T-cell (primary cell): Measurements from ENCODE around the gene SNAP25. TPM values are rescaled to one million over a fixed set of nuclear protein-coding genes. Genes with fewer than 3 reads are reported as not detected.

ENCODE experiments used
- ATAC-seq, 4 experiments: fragments of 200-7000 bp in 3 of 4; fragments of 150-1000 bp in 1 of 4; cut with Tn5 transposase; replicated peaks in 1 of 4; 1 replicate in 3 of 4; 2 replicates in 1 of 4; pipeline ENCODE4 v1.10.0; 2021; ENCODE audit warnings: moderate library complexity in 3 of 4, mild to moderate bottlenecking in 2 of 4, moderate number of reproducible peaks in 1 of 4
- CTCF ChIA-PET, 2 donors: fragments of 300-600 bp; sonication (Branson Sonifier 250); formaldehyde crosslinking; loops; one replicate each; lab custom pipeline; 2022; ENCODE audit warnings: antibody characterized with exemption in 2 of 2; lab: Charles Lee
- POLR2A ChIA-PET, 2 donors: fragments of 300-600 bp; sonication (Branson Sonifier 250); formaldehyde crosslinking; loops; one replicate each; lab custom pipeline; 2022; ENCODE audit warnings: antibody characterized with exemption in 2 of 2; lab: Charles Lee
- DNase-seq, 35 experiments: peaks; one replicate each; pipeline versions ENCODE4 v3.0.0 to v3.0.0-alpha.2; 2013 to 2023
- H3K27ac ChIP-seq: one replicate; pipeline ENCODE4 v1.5.1; 2013; ENCODE audit warnings: low read length
- H3K27me3 ChIP-seq, 2 experiments: replicated peaks in 1 of 2; 1 replicate in 1 of 2; 2 replicates in 1 of 2; pipeline versions ENCODE4 v1.6.1 to v1.7.0; 2013; ENCODE audit warnings: low read length in 1 of 2, mixed read lengths in 1 of 2; ENCODE audit not compliant: control insufficient read depth in 2 of 2, insufficient read depth in 2 of 2; ENCODE audit errors: extremely low read depth in 1 of 2
- H3K36me3 ChIP-seq, 2 donors: 1 replicate in 1 of 2; 2 replicates in 1 of 2; pipeline versions ENCODE4 v1.6.1 to v1.7.0; 2013; ENCODE audit warnings: low read length in 1 of 2; ENCODE audit not compliant: control insufficient read depth in 2 of 2, insufficient read depth in 1 of 2; ENCODE audit errors: extremely low read depth in 1 of 2
- H3K4me1 ChIP-seq, 2 experiments: 1 replicate in 1 of 2; 2 replicates in 1 of 2; pipeline versions ENCODE4 v1.6.1 to v1.7.0; 2013; ENCODE audit warnings: low read length in 2 of 2, mixed read lengths in 1 of 2; ENCODE audit not compliant: insufficient read depth in 2 of 2, control insufficient read depth in 1 of 2; ENCODE audit errors: extremely low read depth in 1 of 2
- H3K4me3 ChIP-seq, 2 donors: 1 replicate in 1 of 2; 2 replicates in 1 of 2; pipeline versions ENCODE4 v1.5.1 to v1.7.0; 2013; ENCODE audit warnings: mild to moderate bottlenecking in 2 of 2, low read length in 1 of 2, moderate library complexity in 1 of 2; ENCODE audit not compliant: control insufficient read depth in 1 of 2; ENCODE audit errors: extremely low read depth in 1 of 2
- H3K9me3 ChIP-seq: 2 replicates; pipeline ENCODE4 v1.7.0; 2013
- H3K27ac Mint-ChIP-seq, 2 donors: one replicate each; pipeline ENCODE4 v1.8.0; 2020 to 2021; ENCODE audit warnings: mild to moderate bottlenecking in 2 of 2, mixed read lengths in 2 of 2
- H3K27me3 Mint-ChIP-seq, 2 donors: one replicate each; pipeline ENCODE4 v1.8.0; 2021 to 2022; ENCODE audit warnings: mixed read lengths in 2 of 2
- H3K36me3 Mint-ChIP-seq: one replicate; pipeline ENCODE4 v1.8.0; 2021; ENCODE audit warnings: mixed read lengths
- H3K4me1 Mint-ChIP-seq, 3 donors: one replicate each; pipeline ENCODE4 v1.8.0; 2020 to 2022; ENCODE audit warnings: mixed read lengths in 3 of 3, mild to moderate bottlenecking in 1 of 3
- H3K4me3 Mint-ChIP-seq, 3 donors: one replicate each; pipeline ENCODE4 v1.8.0; 2020 to 2022; ENCODE audit warnings: mild to moderate bottlenecking in 3 of 3, mixed read lengths in 3 of 3, moderate library complexity in 3 of 3
- H3K9me3 Mint-ChIP-seq, 3 donors: one replicate each; pipeline ENCODE4 v1.8.0; 2020 to 2022; ENCODE audit warnings: mixed read lengths in 3 of 3
- WGBS: methylation state at CpG from one replicate; pipeline ENCODE4 v1.1.5; 2013; ENCODE audit warnings: missing lambda C conversion rate; ENCODE audit not compliant: insufficient coverage; 5-methylcytosine and 5-hydroxymethylcytosine counted together
- total RNA-seq, 35 experiments: library from RNA in 6 of 35; stranded (reverse) in 6 of 35; fragments of 120-200 nt in 1 of 35; gene quantifications; one replicate each; pipeline versions ENCODE4 v1.2.1 to v1.2.4 and lab custom pipeline; 2013 to 2026

The SNAP25 gene
- total RNA-seq, 5 donors from 2014 or later (not counting 1 experiment from before 2014, with no cell fraction given), result 0.18 TPM; not detected in 4

DNA sequence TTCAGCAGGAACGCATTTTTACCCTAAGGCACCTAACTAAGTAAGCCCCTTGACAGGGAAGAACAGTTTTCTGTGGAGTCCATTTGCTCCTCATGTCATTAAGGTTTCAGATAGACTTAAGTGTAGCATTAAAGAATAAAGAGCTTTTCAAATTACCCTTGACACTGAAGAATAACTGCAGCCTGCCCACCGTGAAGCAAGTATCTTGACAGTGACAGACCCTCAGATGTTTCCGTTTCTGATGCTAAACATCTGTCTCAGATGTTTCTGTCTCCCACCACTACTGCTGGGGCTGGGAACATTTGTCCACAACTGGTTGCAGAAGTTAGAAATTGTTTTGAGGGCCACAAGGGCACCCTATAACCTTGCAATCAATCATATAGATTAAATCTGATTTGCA, 50.0 kb downstream of the SNAP25 start:
- H3K4me1 Mint-ChIP-seq, result no peaks in the 10 kb centered on the region
- POLR2A ChIA-PET, result no interaction called here
- no peak overlapping the region for H3K4me3 Mint-ChIP-seq
- WGBS, result 100% methylated on average over 1 of the region's 3 CpGs
- no peaks in the 10 kb centered on the region for H3K9me3 ChIP-seq
- H3K36me3 Mint-ChIP-seq, result no peaks in the 10 kb centered on the region
- ATAC-seq (no peak), DNase-seq (no peak)
- no peak overlapping the region for H3K27ac ChIP-seq
- no peaks in the 10 kb centered on the region for H3K4me1 ChIP-seq
- no peaks in the 10 kb centered on the region for H3K36me3 ChIP-seq
- no peak overlapping the region for H3K4me3 ChIP-seq
- H3K27ac Mint-ChIP-seq, result no peak overlapping the region
- CTCF ChIA-PET, result no interaction called here
- H3K9me3 Mint-ChIP-seq, result no peaks in the 10 kb centered on the region
- H3K27me3 Mint-ChIP-seq, result peaks cover 5 to 7% of the 10 kb centered on the region in 2 donors
- H3K27me3 ChIP-seq, result peaks cover 0 to 3% of the 10 kb centered on the region in 2 experiments

DNA sequence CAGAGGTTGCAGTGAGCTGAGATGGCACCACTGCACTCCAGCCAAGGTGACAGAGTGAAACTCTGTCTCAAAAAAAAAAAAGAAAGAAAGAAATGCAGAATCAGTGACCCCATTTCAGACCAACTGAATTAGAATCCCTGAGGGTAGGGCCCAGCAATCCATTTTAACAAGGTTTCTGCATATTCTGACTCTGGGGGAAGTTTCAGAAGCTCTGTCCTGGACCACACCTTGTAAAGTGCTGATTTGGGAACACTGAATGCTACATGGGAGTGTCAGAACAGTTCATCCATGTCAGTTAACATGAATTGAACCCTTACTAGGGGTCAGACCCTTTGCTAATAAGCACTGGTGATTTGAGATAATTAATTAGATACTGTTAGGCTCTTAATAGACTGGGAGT, 52.0 kb downstream of the SNAP25 start:
- POLR2A ChIA-PET, result interaction anchor here in 1 of 2 donors (0.6 kb wide), 1 partner anchor 34 kb away, joined by 4 read pairs; no protein-coding TSS in a partner anchor
- CTCF ChIA-PET, result no interaction called here
- no peak overlapping the region for H3K4me3 ChIP-seq
- ATAC-seq, result no peak
- Mint-ChIP-seq H3K27me3 (peaks cover 0 to 7% of the 10 kb centered on the region in 2 donors), H3K36me3 (no peaks in the 10 kb centered on the region), H3K9me3 (no peaks in the 10 kb centered on the region), H3K4me3 (no peak overlapping the region), H3K4me1 (no peaks in the 10 kb centered on the region), H3K27ac (no peak overlapping the region)
- H3K27me3 ChIP-seq, result peaks cover 0 to 3% of the 10 kb centered on the region in 2 experiments
- no peak for DNase-seq
- H3K9me3 ChIP-seq, result no peaks in the 10 kb centered on the region
- H3K27ac ChIP-seq, result no peak overlapping the region
- H3K4me1 ChIP-seq, result no peaks in the 10 kb centered on the region
- H3K36me3 ChIP-seq, result no peaks in the 10 kb centered on the region

DNA sequence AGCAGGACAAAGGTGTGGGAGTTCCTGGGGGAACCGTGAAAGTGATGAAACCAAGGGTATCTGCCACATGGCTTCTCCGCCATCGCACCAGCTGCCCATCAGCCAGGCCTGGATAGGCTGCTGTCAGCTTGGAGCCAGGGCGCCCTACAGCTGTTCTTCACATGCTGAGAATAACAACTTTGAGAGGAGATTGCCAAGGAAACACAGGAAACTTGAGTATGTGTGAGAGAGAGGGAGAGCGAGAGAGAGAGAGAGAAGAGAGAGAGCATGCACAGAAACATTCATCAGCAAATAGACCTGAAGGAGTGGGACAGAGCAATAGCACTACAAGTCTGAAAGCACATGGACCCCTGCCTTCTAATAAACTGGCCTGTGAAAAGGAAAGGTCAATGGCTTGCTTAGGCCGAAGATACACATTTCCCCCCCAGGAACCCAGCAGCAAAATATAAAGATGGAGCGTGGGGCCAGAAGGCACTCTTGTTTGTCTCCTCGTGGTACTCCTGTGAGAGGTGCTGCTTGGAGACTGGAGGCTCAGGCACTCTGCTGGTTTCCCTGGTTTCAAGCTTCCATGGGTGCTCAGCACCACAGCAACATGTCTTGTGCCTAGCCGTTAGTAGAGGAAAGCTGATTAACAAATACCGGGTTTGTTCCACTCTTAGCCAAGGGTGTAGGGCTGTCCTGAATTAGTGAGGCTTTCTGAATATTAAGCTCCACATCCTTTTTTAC, 53.0 kb downstream of the SNAP25 start:
- no peaks in the 10 kb centered on the region for H3K4me1 Mint-ChIP-seq
- Histone ChIP-seq H3K4me1 (no peaks in the 10 kb centered on the region), H3K9me3 (no peaks in the 10 kb centered on the region), H3K27me3 (peaks cover 0 to 3% of the 10 kb centered on the region in 2 experiments), H3K36me3 (no peaks in the 10 kb centered on the region), H3K4me3 (no peak overlapping the region), H3K27ac (no peak overlapping the region)
- DNase-seq, result no peak
- no peak overlapping the region for H3K27ac Mint-ChIP-seq
- peaks cover 0 to 7% of the 10 kb centered on the region in 2 donors for H3K27me3 Mint-ChIP-seq
- ChIA-PET CTCF (no interaction called here), POLR2A (no interaction called here)
- H3K36me3 Mint-ChIP-seq, result no peaks in the 10 kb centered on the region
- WGBS, result 81% methylated on average over 7 of the region's 10 CpGs
- H3K9me3 Mint-ChIP-seq, result no peaks in the 10 kb centered on the region
- ATAC-seq, result no peak
- no peak overlapping the region for H3K4me3 Mint-ChIP-seq

DNA sequence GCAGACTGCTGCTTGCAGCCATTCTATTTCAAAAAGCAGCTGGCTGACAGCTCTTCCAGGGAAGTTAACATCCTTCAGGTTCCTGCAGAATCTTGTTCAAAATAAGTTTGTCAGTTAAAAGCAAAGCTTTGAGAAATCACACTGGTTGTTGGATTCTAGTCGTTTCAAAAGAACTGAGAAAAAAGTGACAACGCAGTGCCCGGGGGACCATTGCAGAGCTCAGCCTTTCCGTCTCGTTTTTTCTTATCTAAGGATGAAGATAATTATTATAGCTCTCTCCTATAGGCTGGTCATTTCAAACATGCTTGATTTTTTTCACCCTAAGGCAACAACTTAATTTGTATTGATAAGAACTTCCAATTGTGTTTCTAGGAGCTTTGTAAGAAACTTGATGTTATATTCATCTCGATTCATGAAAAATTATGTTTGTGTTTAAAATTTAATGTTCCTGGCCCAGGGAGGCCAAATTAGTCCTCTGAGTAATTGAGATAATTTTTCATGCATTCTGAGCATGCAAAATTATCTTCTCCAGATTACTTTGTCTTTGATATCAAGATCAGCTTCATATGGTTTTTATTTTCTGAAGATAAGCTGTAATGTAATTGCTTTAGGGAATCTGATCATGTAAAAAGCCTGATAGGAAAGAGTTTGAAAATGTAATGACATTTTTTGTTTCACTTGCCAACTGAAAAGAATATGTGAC, 58.4 kb downstream of the SNAP25 start:
- no peaks in the 10 kb centered on the region for H3K4me1 ChIP-seq
- WGBS, result no CpG with 5 or more reads among the region's 6 CpGs
- Mint-ChIP-seq H3K27ac (no peak overlapping the region), H3K4me3 (no peak overlapping the region), H3K27me3 (peaks cover 3 to 15% of the 10 kb centered on the region in 2 donors), H3K4me1 (no peaks in the 10 kb centered on the region), H3K36me3 (no peaks in the 10 kb centered on the region), H3K9me3 (no peaks in the 10 kb centered on the region)
- ATAC-seq, result no peak
- ChIA-PET CTCF (no interaction called here), POLR2A (no interaction called here)
- DNase-seq, result no peak
- no peaks in the 10 kb centered on the region for H3K9me3 ChIP-seq
- no peak overlapping the region for H3K4me3 ChIP-seq
- no peaks in the 10 kb centered on the region for H3K27me3 ChIP-seq
- H3K36me3 ChIP-seq, result no peaks in the 10 kb centered on the region
- no peak overlapping the region for H3K27ac ChIP-seq

DNA sequence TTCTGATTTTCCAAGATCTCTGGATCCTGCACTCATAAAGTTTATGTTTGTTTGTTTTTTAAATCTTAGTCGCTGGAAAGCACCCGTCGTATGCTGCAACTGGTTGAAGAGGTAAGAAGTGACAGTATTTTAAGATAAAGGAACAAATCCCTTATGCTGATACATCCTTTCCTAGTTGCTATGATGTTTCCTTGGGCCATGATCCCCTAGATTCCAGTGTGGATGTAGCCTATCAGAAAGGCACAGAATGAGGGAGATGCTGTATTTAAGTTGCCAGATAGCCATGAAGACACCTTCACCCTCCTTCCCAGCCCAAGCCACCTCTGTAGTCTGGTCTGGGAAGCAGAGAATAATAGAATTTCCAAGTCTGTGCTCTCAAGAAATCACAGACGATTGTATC, 59.0 kb downstream of the SNAP25 start:
- Histone ChIP-seq H3K9me3 (no peaks in the 10 kb centered on the region), H3K4me1 (no peaks in the 10 kb centered on the region), H3K4me3 (no peak overlapping the region), H3K27me3 (no peaks in the 10 kb centered on the region), H3K36me3 (no peaks in the 10 kb centered on the region), H3K27ac (no peak overlapping the region)
- DNase-seq (no peak), ATAC-seq (no peak)
- Mint-ChIP-seq H3K27ac (no peak overlapping the region), H3K4me1 (no peaks in the 10 kb centered on the region), H3K36me3 (no peaks in the 10 kb centered on the region), H3K9me3 (no peaks in the 10 kb centered on the region), H3K27me3 (peaks cover 6 to 15% of the 10 kb centered on the region in 2 donors), H3K4me3 (no peak overlapping the region)
- ChIA-PET POLR2A (no interaction called here), CTCF (no interaction called here)
- no CpG with 5 or more reads among the region's 4 CpGs for WGBS

DNA sequence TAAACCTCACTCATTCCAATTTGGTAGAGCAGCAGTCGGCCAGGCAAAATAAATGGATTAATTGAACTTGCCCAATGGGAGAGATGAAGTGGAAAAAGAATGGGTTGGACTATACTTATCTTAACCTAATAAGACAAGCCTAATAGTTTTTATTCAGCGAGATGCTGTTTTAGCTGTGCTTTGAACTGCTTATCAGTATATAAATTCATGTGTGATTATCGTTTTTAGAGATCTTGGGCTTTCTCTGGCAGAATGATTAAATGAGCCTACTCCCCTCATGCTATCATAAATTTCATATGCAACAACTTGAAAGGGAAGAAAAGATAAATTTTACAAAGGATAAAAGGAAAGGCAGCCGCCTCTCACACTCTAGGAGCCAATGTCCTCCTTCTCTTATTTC, 59.8 kb downstream of the SNAP25 start:
- ChIA-PET CTCF (no interaction called here), POLR2A (no interaction called here)
- Histone ChIP-seq H3K4me1 (no peaks in the 10 kb centered on the region), H3K27me3 (no peaks in the 10 kb centered on the region), H3K4me3 (no peak overlapping the region), H3K27ac (no peak overlapping the region), H3K36me3 (no peaks in the 10 kb centered on the region), H3K9me3 (no peaks in the 10 kb centered on the region)
- Mint-ChIP-seq H3K36me3 (no peaks in the 10 kb centered on the region), H3K27me3 (peaks cover 6 to 11% of the 10 kb centered on the region in 2 donors), H3K27ac (no peak overlapping the region), H3K4me1 (no peaks in the 10 kb centered on the region), H3K4me3 (no peak overlapping the region), H3K9me3 (no peaks in the 10 kb centered on the region)
- no peak for DNase-seq
- ATAC-seq, result no peak
- WGBS, result no CpG with 5 or more reads among the region's 4 CpGs
